Measurements from ENCODE around the gene DGKG.

DGKG gene

DNA sequence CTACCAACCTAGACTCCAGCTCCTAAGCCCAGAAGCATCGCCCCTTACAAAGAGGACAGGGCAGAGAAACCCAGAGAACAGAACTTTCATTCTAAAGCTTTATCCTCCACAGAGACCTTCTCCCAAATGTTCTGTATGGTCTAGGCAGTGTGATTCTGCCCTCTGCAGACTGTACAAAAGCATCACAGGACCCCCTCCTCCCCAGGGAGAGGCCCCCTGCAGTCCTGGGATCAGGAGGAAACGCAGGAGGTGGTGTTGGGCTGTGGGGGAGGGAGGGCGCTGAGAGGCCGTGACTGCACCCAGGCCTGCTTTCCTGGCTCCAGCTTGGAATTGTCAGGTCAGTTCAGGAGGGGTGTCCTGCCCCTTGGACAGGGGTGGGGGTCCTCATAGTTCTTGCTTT, 101.3 kb downstream of the DGKG start:
- DNase-seq (ENCODE audit: low read depth): no peak
- H3K4me3 ChIP-seq (replicated peaks; ENCODE audit: low read depth, low read length): no peak overlapping the region
- TF ChIP-seq, protein P1, sequence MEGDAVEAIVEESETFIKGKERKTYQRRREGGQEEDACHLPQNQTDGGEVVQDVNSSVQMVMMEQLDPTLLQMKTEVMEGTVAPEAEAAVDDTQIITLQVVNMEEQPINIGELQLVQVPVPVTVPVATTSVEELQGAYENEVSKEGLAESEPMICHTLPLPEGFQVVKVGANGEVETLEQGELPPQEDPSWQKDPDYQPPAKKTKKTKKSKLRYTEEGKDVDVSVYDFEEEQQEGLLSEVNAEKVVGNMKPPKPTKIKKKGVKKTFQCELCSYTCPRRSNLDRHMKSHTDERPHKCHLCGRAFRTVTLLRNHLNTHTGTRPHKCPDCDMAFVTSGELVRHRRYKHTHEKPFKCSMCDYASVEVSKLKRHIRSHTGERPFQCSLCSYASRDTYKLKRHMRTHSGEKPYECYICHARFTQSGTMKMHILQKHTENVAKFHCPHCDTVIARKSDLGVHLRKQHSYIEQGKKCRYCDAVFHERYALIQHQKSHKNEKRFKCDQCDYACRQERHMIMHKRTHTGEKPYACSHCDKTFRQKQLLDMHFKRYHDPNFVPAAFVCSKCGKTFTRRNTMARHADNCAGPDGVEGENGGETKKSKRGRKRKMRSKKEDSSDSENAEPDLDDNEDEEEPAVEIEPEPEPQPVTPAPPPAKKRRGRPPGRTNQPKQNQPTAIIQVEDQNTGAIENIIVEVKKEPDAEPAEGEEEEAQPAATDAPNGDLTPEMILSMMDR (IDR thresholded peaks at IDR 0.05; ENCODE audit: low read length, missing control alignments): no peak

DNA sequence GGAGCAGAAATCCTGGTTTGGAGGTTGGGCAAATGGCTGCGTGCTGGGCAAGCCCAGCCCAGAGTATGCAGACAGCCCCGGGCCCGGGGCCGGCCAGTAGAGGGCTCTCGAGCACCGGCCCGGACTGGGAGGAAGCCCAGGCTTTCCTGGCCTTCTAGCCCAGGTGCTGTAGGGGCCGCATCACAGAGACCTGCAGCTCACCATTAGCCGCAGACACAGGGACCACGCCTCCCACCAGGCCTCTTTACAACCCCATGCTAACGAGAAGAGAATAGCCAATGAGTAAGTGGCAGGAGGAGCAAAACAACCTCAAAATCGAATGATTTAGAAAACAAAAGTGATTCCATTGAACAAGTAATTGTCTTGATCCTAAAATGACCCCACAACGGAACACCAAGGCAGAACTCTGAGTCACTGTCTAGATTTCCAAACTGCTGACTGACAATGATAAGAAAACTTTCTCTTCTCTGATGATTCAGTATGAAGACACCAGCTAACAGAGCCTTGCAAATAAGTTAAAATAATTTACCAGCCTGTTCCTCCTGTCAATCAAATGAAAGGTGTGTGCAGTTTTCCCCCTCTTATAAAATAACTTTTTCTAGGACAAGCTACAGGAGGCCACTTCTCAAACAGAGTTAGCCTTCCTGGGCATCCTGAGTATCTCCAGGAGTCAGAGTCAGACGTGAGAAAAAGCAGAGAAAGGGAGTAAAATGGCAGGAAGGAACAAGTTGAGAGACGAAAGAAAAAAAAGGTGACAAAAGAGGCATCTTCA, 102.2 kb downstream of the DGKG start:
- H3K4me3 ChIP-seq (replicated peaks; ENCODE audit: low read depth, low read length): peak overlapping the region; percentile 14
- DNase-seq (ENCODE audit: low read depth): peak; percentile 64
- TF ChIP-seq, protein P1 (IDR thresholded peaks at IDR 0.05; ENCODE audit: low read length, missing control alignments): peak; percentile 86

DNA sequence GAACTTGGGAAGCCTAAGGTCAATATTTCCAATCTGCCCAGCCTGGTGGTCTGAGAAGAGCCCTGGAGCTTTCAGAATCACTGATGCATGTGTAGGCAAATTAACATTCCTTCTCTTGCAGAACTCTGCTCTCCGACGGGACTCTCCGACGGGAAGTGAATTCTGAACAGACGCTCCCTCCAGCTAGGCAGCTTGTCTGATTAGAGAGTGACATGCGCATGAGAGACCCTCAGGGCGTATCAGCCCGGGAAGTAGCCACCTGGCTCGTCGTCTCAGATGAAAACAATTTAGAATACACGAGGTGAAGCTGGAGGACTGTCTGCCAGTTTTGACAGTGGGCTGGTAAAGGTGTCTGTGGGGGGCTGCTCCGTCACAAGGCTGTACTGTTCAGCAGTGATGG, 103.1 kb downstream of the DGKG start:
- TF ChIP-seq, protein P1 (IDR thresholded peaks at IDR 0.05; ENCODE audit: low read length, missing control alignments): no peak
- no peak overlapping the region for H3K4me3 ChIP-seq (replicated peaks; ENCODE audit: low read depth, low read length)
- DNase-seq (ENCODE audit: low read depth): no peak

DNA sequence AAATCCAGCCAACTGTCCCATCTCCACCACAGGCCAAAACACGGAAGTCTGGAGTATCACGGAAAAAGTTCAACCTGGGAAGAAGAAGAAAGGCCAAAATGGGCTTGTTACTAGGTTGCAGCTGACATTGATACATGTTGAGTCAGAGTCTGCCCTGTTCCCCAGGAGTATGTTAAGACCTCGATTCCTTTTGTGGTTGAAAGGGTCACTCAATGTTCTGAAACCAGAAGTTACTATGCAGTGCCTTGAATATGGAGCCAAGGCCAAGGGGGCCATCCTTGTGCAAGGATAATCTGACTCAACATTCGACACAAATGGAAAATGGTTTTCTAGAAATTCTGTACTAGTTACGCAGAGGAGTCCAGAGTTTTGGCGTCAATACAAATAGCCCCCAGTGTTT, 104.2 kb downstream of the DGKG start:
- no peak overlapping the region for H3K4me3 ChIP-seq (replicated peaks; ENCODE audit: low read depth, low read length)
- TF ChIP-seq, protein P1 (IDR thresholded peaks at IDR 0.05; ENCODE audit: low read length, missing control alignments): no peak
- DNase-seq (ENCODE audit: low read depth): peak; percentile 25

DNA sequence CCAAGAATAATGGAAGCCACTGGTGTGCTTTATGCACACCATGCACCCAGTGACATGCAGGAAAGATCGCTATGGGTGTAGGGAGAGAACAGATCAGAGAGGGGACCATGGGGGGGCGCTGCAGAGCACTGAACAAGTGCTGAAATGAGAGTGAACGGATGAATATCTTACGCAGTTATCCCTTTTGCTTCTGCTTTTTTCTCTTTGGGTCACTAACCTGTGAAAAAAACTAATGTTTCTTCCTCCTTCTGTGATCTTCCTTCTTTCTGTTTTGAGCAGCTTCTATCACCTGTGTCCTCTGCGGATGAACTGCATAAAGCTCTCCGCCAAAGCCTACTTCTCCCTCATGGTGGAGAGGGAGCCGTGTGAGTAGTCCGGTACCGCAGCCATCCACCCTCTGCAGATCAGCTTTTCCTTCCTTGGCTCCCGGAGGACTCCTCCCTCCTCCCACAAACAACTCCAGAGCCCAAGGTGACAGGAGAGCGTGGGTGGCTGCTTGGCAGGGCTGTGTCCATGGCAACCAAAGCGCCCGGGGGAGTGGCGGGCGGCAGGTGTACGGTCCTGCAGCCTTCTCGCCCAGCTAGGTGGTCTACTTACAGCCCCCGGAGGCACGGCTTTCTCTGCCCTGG, 106.2 kb downstream of the DGKG start:
- no peak overlapping the region for H3K4me3 ChIP-seq (replicated peaks; ENCODE audit: low read depth, low read length)
- no peak for DNase-seq (ENCODE audit: low read depth)
- TF ChIP-seq, protein P1 (IDR thresholded peaks at IDR 0.05; ENCODE audit: low read length, missing control alignments): no peak

DNA sequence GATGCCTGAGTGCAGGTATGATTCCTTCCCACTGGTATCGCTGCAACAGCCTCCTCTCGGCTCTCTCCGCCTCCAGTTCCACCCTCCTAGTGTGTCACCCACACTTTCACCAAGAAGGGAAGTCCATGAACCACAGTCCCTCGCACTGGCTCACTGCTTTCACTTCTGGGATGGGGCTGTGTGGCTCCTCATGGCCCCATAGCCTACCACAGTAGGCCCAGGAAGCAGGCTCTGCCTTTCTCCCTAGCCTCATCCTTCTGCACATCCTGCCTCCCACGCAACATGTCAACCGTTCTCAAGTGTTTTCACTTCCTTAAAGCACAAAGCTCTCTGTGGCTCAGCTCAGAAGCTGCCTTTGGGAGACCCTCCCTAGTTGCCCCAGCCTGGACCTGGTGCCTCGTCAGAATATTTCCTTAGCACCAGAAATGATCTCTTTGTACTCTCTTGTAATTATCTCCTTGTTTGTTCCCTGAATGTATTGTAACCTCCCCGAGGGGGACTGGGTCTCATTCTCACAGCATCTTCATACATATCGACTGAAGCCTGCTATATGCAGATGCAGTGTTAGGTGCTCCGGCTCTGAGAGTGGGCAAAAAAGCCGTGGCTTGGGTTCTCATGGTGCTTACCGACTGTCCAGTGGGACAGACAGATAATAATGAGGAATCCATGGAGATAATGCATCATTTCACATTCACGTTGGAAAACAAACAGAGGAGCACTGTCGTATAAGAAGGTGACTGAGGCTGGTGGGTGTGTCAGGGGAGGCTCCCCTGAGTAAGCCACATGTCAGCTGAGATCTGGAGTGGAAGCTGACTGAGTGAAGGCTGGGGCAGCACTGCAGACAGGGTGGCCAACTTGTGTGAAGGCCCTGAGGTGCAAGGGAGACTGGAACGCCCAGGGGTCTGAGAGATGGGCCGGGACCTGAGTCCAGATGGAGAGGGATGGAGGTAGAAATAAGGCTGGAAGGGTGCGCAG, 107.1 kb downstream of the DGKG start:
- TF ChIP-seq, protein P1 (IDR thresholded peaks at IDR 0.05; ENCODE audit: low read length, missing control alignments): no peak
- H3K4me3 ChIP-seq (replicated peaks; ENCODE audit: low read depth, low read length): no peak overlapping the region
- DNase-seq (ENCODE audit: low read depth): no peak

Measured in fibroblast of pulmonary artery (primary cell).